Measurements from ENCODE around the gene RC3H1. TPM values are rescaled to one million over a fixed set of nuclear protein-coding genes. Genes with fewer than 3 reads are reported as not detected.

RC3H1 gene
- total RNA-seq, 1 donor from 2014 or later = 48.0 TPM

GRCh38 chr1:174017231-174017970 lies 4.8 kb downstream of the RC3H1 start:
- Mint-ChIP-seq H3K27me3 (ENCODE audit: unreplicated experiment) (peaks cover under 1% of the 10 kb centered on the region), H3K4me3 (ENCODE audit: unreplicated experiment) (no peak overlapping the region), H3K27ac (ENCODE audit: unreplicated experiment) (no peak overlapping the region), H3K9me3 (ENCODE audit: unreplicated experiment) (peaks cover 5% of the 10 kb centered on the region), H3K36me3 (ENCODE audit: unreplicated experiment) (no peaks in the 10 kb centered on the region), H3K4me1 (ENCODE audit: low read depth, unreplicated experiment) (peaks cover 13% of the 10 kb centered on the region)
- no peak for DNase-seq
- TF ChIP-seq, protein P1, sequence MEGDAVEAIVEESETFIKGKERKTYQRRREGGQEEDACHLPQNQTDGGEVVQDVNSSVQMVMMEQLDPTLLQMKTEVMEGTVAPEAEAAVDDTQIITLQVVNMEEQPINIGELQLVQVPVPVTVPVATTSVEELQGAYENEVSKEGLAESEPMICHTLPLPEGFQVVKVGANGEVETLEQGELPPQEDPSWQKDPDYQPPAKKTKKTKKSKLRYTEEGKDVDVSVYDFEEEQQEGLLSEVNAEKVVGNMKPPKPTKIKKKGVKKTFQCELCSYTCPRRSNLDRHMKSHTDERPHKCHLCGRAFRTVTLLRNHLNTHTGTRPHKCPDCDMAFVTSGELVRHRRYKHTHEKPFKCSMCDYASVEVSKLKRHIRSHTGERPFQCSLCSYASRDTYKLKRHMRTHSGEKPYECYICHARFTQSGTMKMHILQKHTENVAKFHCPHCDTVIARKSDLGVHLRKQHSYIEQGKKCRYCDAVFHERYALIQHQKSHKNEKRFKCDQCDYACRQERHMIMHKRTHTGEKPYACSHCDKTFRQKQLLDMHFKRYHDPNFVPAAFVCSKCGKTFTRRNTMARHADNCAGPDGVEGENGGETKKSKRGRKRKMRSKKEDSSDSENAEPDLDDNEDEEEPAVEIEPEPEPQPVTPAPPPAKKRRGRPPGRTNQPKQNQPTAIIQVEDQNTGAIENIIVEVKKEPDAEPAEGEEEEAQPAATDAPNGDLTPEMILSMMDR (IDR thresholded peaks at IDR 0.05; ENCODE audit: partially characterized antibody, unreplicated experiment) = no peak

DNA sequence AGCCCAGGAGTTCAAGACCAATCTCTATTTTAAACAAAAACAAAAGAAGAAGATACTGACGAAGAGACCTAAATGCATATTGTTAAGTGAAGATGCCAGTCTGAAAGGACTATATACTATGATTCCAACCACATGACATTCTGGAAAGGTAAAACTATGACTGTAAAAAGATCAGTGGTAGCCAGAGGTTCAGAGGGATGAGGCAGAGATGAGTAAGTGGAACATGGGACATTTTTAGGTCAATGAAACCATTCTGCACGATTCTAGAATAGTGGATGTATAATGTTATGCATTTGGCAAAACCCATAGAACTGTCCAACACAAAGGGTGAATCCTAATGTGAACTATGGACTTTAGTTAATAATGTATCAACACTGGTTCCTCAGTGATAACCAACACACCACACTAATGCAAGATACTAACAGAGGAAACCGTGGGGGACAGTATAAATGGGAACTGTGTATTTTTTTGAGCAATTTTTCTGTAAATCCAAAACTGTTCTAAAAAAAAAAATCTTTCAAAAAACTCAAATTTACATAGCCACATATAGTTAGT lies 8.2 kb downstream of the RC3H1 start:
- no peaks in the 10 kb centered on the region for H3K9me3 Mint-ChIP-seq (ENCODE audit: unreplicated experiment)
- TF ChIP-seq, protein P1 (IDR thresholded peaks at IDR 0.05; ENCODE audit: partially characterized antibody, unreplicated experiment) = no peak
- H3K27ac Mint-ChIP-seq (ENCODE audit: unreplicated experiment) = no peak overlapping the region
- DNase-seq = no peak
- H3K36me3 Mint-ChIP-seq (ENCODE audit: unreplicated experiment) = peaks cover 4% of the 10 kb centered on the region
- peaks cover 4% of the 10 kb centered on the region for H3K4me1 Mint-ChIP-seq (ENCODE audit: low read depth, unreplicated experiment)
- H3K27me3 Mint-ChIP-seq (ENCODE audit: unreplicated experiment) = no peaks in the 10 kb centered on the region
- no peak overlapping the region for H3K4me3 Mint-ChIP-seq (ENCODE audit: unreplicated experiment)

- H3K27ac Mint-ChIP-seq (ENCODE audit: unreplicated experiment) = no peak overlapping the region
- no peaks in the 10 kb centered on the region for H3K27me3 Mint-ChIP-seq (ENCODE audit: unreplicated experiment)
- H3K4me3 Mint-ChIP-seq (ENCODE audit: unreplicated experiment) = no peak overlapping the region
- TF ChIP-seq, protein P1 (IDR thresholded peaks at IDR 0.05; ENCODE audit: partially characterized antibody, unreplicated experiment) = no peak
- H3K4me1 Mint-ChIP-seq (ENCODE audit: low read depth, unreplicated experiment) = peaks cover 7% of the 10 kb centered on the region
- DNase-seq = no peak
- peaks cover 4% of the 10 kb centered on the region for H3K36me3 Mint-ChIP-seq (ENCODE audit: unreplicated experiment)
- H3K9me3 Mint-ChIP-seq (ENCODE audit: unreplicated experiment) = no peaks in the 10 kb centered on the region
Observed at GRCh38 chr1:174008979-174009378, 13.2 kb downstream of the RC3H1 start.

GRCh38 chr1:174008269-174008668 lies 13.9 kb downstream of the RC3H1 start:
- Mint-ChIP-seq H3K36me3 (ENCODE audit: unreplicated experiment) (peaks cover 4% of the 10 kb centered on the region), H3K27me3 (ENCODE audit: unreplicated experiment) (no peaks in the 10 kb centered on the region), H3K4me1 (ENCODE audit: low read depth, unreplicated experiment) (peaks cover 7% of the 10 kb centered on the region), H3K27ac (ENCODE audit: unreplicated experiment) (no peak overlapping the region), H3K4me3 (ENCODE audit: unreplicated experiment) (no peak overlapping the region), H3K9me3 (ENCODE audit: unreplicated experiment) (no peaks in the 10 kb centered on the region)
- TF ChIP-seq, protein P1 (IDR thresholded peaks at IDR 0.05; ENCODE audit: partially characterized antibody, unreplicated experiment) = no peak
- DNase-seq = no peak

DNA sequence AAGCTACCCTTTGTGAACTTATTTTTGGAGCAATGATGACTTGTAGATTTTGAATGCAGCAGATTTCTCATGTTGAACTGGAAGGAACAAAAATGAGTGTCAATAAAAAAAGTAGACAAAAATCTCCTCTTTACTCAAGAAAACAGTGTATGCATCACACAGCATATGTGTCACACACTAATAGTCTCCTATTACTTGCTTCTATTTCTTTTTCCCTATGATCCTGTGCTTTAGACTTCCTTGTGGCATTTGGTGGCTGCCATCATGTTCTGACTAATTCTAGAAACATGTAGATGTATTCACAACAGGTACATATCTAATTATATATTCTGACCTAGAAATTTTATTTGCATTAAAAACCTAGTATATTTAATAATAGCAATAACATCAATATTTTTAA lies 14.3 kb downstream of the RC3H1 start:
- TF ChIP-seq, protein P1 (IDR thresholded peaks at IDR 0.05; ENCODE audit: partially characterized antibody, unreplicated experiment) = no peak
- no peak overlapping the region for H3K27ac Mint-ChIP-seq (ENCODE audit: unreplicated experiment)
- DNase-seq = no peak
- H3K27me3 Mint-ChIP-seq (ENCODE audit: unreplicated experiment) = no peaks in the 10 kb centered on the region
- no peak overlapping the region for H3K4me3 Mint-ChIP-seq (ENCODE audit: unreplicated experiment)
- H3K36me3 Mint-ChIP-seq (ENCODE audit: unreplicated experiment) = peaks cover 4% of the 10 kb centered on the region
- no peaks in the 10 kb centered on the region for H3K9me3 Mint-ChIP-seq (ENCODE audit: unreplicated experiment)
- peaks cover 7% of the 10 kb centered on the region for H3K4me1 Mint-ChIP-seq (ENCODE audit: low read depth, unreplicated experiment)
